K562 (cell line): ENCODE measurements around the gene PELI3. TPM values are rescaled to one million over a fixed set of nuclear protein-coding genes. Genes with fewer than 3 reads are reported as not detected.

Experiments
- ARID2 ChIP-seq: fragments of 450-650 bp; IDR thresholded peaks from 2 replicates; pipeline ENCODE4 v1.6.1; 2017; ENCODE audit warnings: antibody characterized with exemption, mild to moderate bottlenecking
- CHAMP1 ChIP-seq: fragments of 450-650 bp; IDR thresholded peaks from 2 replicates; pipeline ENCODE4 v1.6.1; 2016; ENCODE audit warnings: mild to moderate bottlenecking
- GTF2E2 ChIP-seq: fragments of 200-800 bp; sonication (Bioruptor generic); IDR thresholded peaks from 2 replicates; pipeline ENCODE4 v1.6.1; 2016; ENCODE audit warnings: missing genetic modification characterization, missing compliant biosample characterization
- HMG20B ChIP-seq: fragments of 250-450 bp; sonication (Bioruptor Pico); IDR thresholded peaks from 2 replicates; pipeline ENCODE4 v1.5.0; 2021; ENCODE audit warnings: mild to moderate bottlenecking
- KDM2B ChIP-seq: fragments of 250-450 bp; sonication (Bioruptor Pico); IDR thresholded peaks from 2 replicates; pipeline ENCODE4 v1.8.0; 2021; ENCODE audit warnings: mild to moderate bottlenecking, moderate library complexity
- RUNX1 ChIP-seq: sonication (generic); IDR thresholded peaks from 2 replicates; pipeline ENCODE4 v1.6.1; 2016; ENCODE audit warnings: antibody characterized with exemption, low read depth
- SNIP1 ChIP-seq: fragments of 450-650 bp; IDR thresholded peaks from 2 replicates; pipeline ENCODE4 v1.7.1; 2017; ENCODE audit warnings: low read depth, mild to moderate bottlenecking
- TCF7 ChIP-seq: sonication (generic); IDR thresholded peaks from 2 replicates; pipeline ENCODE4 v1.6.1; 2016; ENCODE audit warnings: antibody characterized with exemption, borderline replicate concordance
- TRIM28 ChIP-seq: fragments of 450-650 bp; IDR thresholded peaks from 2 replicates; pipeline ENCODE4 v1.6.1; 2017
- ZNF318 ChIP-seq, 2 experiments: fragments of 450-650 bp; IDR thresholded peaks; 2 replicates each; pipeline ENCODE4 v1.6.1; 2016; ENCODE audit warnings: mild to moderate bottlenecking in 2 of 2, borderline replicate concordance in 1 of 2, low read depth in 1 of 2, moderate library complexity in 1 of 2
- ZNF75A ChIP-seq: fragments of 450-650 bp; formaldehyde crosslinking; IDR thresholded peaks from 2 replicates; pipeline ENCODE4 v1.4.0; 2020; ENCODE audit warnings: mild to moderate bottlenecking
- polyA plus RNA-seq, 8 experiments: library from polyadenylated mRNA; depleted of rRNA in 4 of 8; stranded (reverse) in 5 of 8; unstranded in 3 of 8; fragments of >200 nt; fragmentation: Nextera tagmentation in 2 of 8; fragmentation: Illumina TruSeq in 1 of 8; extraction: Ambion mirVana in 2 of 8; extraction: Trizol in 1 of 8; gene quantifications; 2 replicates each; pipeline versions ENCODE4 v1.2.1 to v1.2.3, GENCODE V29; 2011 to 2014; ENCODE audit warnings: inconsistent platforms in 1 of 8, missing spikeins in 1 of 8
- total RNA-seq, 7 experiments: library from RNA; depleted of rRNA in 6 of 7; stranded (reverse); fragments of >200 nt in 6 of 7; fragmentation: Illumina TruSeq in 2 of 7; extraction: Trizol in 2 of 7; gene quantifications; 2 replicates each; pipeline versions ENCODE4 v1.2.1 to v1.2.3, GENCODE V29; 2011 to 2021; ENCODE audit warnings: low replicate concordance in 1 of 7
- TF ChIP-seq, protein P1 (sequence below): fragments of 450-650 bp; IDR thresholded peaks from 2 replicates; pipeline ENCODE4 v1.7.0; 2016; ENCODE audit warnings: borderline replicate concordance
- TF ChIP-seq, protein P2 (sequence below): fragments of 450-650 bp; IDR thresholded peaks from 2 replicates; pipeline ENCODE4 v1.6.1; 2017; ENCODE audit warnings: antibody characterized with exemption

Gene PELI3
- total and polyA plus RNA-seq, 9 of the 15 experiments (the other 6 are each of a cell fraction or from before 2014, with no cell fraction given): 0.17 to 4.2 (median 1.9) TPM

- TF ChIP-seq ZNF318 (IDR thresholded peaks at IDR 0.05; ENCODE audit: borderline replicate concordance in 1 of 2, low read depth in 1 of 2) (no peak), RUNX1 (no peak), SNIP1 (no peak), HMG20B (CRISPR knock-in tag) (no peak), CHAMP1 (no peak), KDM2B (no peak), TCF7 (no peak), TRIM28 (peak; percentile 57; the same call in 1 of the 2 replicates), ZNF75A (CRISPR knock-in tag) (no peak), GTF2E2 (peak; percentile 88), ARID2 (no peak)
- TF ChIP-seq, protein P1, sequence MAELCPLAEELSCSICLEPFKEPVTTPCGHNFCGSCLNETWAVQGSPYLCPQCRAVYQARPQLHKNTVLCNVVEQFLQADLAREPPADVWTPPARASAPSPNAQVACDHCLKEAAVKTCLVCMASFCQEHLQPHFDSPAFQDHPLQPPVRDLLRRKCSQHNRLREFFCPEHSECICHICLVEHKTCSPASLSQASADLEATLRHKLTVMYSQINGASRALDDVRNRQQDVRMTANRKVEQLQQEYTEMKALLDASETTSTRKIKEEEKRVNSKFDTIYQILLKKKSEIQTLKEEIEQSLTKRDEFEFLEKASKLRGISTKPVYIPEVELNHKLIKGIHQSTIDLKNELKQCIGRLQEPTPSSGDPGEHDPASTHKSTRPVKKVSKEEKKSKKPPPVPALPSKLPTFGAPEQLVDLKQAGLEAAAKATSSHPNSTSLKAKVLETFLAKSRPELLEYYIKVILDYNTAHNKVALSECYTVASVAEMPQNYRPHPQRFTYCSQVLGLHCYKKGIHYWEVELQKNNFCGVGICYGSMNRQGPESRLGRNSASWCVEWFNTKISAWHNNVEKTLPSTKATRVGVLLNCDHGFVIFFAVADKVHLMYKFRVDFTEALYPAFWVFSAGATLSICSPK: no peak
- TF ChIP-seq, protein P2, sequence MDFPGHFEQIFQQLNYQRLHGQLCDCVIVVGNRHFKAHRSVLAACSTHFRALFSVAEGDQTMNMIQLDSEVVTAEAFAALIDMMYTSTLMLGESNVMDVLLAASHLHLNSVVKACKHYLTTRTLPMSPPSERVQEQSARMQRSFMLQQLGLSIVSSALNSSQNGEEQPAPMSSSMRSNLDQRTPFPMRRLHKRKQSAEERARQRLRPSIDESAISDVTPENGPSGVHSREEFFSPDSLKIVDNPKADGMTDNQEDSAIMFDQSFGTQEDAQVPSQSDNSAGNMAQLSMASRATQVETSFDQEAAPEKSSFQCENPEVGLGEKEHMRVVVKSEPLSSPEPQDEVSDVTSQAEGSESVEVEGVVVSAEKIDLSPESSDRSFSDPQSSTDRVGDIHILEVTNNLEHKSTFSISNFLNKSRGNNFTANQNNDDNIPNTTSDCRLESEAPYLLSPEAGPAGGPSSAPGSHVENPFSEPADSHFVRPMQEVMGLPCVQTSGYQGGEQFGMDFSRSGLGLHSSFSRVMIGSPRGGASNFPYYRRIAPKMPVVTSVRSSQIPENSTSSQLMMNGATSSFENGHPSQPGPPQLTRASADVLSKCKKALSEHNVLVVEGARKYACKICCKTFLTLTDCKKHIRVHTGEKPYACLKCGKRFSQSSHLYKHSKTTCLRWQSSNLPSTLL: no peak
Observed at GRCh38 chr11:66510271-66510989, 43.7 kb downstream of the PELI3 start, which contains the start of gene BBS1 (continued).
